MM.1S (cell line): ENCODE measurements around the gene GPR157.

ENCODE experiments used
- EZH2 ChIP-seq: fragments of 300-600 bp; sonication (generic); optimal IDR thresholded peaks from 2 replicates; pipeline ENCODE3; 2017; ENCODE audit warnings: low read depth, mild to moderate bottlenecking, antibody characterized with exemption, low read length, mixed read lengths
- TF ChIP-seq, protein P1 (sequence below): fragments of 300-600 bp; sonication (generic); IDR thresholded peaks from 2 replicates; pipeline ENCODE4 v1.5.1; 2016; ENCODE audit warnings: antibody characterized with exemption, low read length, mixed read lengths

DNA sequence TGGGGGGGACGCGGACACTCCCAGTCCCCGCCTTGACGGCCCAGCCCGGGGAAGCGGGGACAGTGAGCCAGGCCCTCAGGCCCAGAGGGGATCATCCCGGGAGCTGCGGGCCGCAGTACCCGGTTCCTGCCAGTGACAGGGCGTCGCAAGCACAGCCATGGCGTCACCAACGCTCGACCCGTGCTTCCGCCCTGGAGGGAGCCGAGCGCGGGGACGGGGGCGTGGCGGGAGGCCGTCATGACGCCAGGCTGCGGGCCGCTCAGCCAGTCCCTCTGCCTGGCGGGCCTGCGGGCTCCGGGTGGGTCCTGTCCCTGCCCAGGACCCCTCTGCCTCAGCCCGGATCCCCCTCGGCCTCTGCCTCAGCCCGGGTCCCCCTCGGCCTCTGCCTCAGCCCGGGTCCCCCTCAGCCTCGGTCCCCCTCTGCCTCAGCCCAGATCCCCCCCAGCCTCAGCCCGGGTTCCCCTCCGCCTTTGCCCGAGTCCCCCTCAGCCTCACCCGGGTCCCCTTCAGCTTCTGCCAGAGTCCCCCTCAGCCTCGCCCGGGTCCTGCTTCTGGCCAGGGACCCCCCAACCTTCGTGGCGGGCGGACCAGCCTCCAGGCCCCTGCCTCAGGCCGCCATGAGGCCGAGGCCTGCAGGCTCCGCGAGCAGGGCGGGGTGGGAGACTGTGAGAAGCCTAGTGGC is 57.2 kb downstream of the GPR157 start:
- TF ChIP-seq, protein P1, sequence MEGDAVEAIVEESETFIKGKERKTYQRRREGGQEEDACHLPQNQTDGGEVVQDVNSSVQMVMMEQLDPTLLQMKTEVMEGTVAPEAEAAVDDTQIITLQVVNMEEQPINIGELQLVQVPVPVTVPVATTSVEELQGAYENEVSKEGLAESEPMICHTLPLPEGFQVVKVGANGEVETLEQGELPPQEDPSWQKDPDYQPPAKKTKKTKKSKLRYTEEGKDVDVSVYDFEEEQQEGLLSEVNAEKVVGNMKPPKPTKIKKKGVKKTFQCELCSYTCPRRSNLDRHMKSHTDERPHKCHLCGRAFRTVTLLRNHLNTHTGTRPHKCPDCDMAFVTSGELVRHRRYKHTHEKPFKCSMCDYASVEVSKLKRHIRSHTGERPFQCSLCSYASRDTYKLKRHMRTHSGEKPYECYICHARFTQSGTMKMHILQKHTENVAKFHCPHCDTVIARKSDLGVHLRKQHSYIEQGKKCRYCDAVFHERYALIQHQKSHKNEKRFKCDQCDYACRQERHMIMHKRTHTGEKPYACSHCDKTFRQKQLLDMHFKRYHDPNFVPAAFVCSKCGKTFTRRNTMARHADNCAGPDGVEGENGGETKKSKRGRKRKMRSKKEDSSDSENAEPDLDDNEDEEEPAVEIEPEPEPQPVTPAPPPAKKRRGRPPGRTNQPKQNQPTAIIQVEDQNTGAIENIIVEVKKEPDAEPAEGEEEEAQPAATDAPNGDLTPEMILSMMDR = no peak
- no peak for TF ChIP-seq EZH2
